HG03159 (cell line): ENCODE results near the gene HTT-AS.
A peak's percentile ranks its signal among the peaks of the same experiment; 100 is the strongest.
"Not testable (repeated sequence)": the region's sequence is repeated elsewhere in the genome, so short reads cannot be mapped to it uniquely, and the experiment has no call there.

Experiments used
- ATAC-seq: cut with Tn5 transposase; IDR thresholded peaks from one replicate; pipeline ENCODE4 v1.9.1; 2021; ENCODE audit warnings: mild to moderate bottlenecking, moderate library complexity; ENCODE audit not compliant: unreplicated experiment

The HTT-AS gene

DNA sequence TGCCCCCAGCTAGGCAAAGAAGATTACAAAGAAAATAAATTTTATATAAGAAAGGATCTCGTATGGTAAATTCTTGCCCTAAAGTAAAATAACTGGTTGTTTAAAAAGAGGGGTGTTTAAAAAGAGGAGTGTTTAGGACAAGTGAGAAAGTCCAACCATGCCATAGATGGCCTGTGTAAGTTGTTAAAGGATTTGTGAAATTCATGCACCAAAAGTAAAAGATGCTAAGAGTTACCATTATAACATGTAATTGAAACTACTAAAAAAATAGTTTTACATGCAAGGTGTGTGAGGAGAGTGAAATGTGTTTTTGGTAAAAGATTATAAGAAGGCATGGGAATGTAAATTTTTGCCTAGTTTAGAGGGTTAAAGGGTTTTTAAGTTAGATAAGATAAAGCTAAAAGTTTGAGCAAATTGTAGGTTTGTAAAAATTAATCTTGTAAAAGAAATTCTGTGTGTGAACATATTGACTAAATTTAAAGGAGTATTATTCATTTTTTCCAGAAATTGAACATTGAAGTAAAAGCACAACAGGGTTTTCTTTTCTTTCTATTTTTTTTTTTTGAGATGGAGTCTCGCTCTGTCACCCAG, 20.1 kb downstream of the HTT-AS start:
- ATAC-seq: no peak

DNA sequence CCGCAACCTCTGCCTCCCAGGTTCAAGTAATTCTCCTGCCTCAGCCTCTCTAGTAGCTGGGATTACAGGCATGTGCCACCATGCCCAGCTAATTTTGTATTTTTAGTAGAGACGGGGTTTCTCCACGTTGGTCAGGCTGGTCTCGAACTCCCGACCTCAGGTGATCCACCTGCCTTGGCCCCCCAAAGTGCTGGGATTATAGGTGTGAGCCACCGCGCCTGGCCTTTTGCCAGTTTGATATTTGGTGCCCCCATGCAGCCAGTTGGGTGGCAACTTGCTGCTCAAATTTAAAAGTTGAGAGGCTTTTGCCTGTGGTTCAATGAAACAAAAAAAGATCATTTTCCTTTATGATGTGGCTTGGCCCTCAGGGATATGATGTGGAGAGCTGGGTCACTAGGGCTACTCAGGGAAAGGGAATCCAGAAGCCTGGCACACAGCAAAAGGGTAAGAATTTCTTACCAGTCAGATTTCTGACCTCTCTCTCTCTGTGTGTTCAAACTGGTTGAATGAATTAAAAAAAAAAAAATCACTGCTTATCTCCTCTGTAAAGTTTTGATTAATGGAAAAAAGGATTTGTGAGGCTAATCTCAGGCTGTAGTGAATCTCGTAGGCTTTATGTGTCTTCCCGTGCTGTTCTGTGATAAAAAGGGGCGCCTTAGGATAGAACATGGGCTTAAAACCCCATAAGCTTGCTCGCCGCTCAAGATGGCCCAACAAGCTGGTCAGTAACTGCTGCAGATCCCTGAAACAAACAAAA, 23.0 kb downstream of the HTT-AS start:
- not testable (repeated sequence) for ATAC-seq

DNA sequence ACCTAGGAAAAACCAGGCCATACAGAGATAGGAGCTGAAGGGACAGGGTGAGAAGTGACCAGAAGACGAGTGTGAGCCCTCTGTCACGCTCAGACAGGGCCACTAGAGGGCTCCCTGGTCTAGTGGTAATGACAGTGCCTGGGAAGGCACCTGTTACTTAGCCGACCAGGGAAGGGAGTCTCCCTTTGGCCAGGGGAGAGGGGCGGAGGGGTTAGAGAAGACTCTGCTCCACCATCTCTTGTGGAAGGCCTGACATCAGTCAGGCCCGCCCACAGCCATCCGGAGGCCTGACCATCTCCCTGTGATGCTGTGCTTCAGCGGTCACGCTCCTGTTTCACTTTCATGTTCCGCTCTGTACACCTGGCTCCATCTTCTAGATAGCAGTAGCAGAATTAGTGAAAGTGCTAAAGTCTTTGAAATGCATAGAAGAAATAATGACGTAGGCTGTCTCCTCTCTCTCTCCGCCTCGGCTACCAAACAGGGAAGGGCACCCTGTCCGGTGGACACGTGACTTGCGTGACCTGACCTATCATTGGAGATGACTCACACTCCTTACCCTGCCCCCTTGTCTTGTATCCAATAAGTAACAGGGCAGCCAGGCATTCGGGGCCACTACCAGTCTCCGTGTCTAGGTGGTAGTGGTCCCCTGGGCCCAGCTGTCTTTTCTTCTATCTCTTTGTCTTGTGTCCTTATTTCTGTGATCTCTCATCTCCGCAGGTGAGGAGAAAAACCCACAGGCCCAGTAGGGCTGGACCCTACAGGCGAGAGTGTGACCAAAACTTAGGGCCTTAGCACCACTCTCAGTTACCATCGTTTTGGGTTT, 26.7 kb downstream of the HTT-AS start:
- peak; percentile 84 for ATAC-seq

DNA sequence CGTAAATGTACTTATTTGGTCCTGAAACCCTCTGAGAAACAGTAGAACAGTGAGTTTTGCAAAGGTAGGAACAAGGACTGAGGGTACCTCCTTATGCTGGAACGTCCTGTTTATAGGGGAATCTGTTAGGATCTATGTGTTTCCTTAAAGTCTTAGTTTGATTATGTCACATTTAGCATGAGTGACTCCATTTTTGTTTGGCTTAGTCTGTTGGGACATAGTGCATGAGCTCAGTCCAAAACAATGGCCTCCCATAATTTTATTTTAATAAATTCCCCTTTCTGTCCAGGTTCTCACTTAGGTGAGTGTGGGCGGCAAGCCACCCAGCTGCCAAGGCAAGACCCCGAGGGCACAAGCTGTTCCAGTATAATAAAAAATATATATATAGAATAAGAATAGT, 27.7 kb downstream of the HTT-AS start:
- ATAC-seq: no peak

DNA sequence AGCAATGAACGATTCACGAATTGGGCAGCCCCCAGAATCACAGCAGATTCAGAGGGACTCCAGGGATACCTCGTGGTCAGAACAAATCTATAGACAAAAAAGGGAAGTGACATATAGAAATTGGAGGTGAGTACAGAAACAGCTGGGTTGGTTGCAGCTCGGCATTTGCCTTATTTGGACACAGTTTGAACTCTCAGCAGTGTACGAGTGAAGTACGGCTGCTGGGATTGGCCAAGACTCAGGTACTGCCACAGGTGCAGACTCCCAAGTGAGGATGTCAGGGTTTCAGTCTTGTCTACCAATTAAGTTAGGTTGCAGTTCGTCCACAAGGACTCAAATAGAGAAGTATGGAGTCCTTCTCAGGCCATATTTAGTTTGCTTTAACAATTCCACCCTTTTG, 28.2 kb downstream of the HTT-AS start:
- ATAC-seq: no peak

DNA sequence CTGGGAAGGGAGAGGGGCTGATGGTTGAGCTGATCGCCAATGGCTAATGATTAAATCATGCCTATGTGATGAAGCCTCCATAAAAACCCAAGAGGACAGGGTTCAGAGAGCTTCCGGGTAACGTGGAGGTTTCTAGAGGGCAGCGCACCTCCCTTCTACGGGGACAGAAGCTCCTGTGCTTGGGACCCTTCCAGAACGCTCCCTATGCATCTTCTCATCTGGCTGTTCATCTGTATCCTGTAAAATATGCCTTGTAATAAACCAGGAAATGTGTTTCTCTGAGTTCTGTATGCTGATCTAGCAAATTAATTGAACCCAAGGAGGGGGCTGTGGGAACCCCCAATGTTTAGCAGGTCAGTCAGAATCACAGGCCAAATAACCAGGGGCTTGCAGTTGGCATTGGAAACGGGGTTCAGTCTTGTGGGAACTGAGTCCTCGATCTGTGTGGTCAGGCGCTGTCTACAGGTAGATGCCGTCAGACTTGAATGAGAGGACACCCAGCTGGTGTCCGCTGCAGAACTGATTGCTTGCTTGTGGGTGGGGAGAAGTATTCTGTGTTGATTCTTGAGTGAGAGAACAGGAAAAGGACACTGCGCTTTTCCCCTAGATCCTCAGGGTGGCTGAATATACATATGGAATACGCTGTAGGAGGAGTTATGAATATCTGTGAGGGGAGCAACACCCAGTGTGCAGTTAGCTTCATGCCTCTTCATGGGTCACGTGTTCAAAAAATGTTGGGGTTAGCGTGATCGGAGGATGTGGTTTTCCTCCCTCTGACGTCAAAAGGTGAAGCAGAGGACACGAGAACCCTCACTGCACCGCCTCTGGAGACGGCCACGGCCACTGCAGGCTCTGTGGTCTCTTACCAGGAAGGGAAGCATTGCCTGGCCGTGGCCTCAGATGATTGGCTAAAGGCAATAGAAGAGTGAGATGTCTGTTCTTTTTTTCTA, 29.2 kb downstream of the HTT-AS start:
- ATAC-seq: no peak

DNA sequence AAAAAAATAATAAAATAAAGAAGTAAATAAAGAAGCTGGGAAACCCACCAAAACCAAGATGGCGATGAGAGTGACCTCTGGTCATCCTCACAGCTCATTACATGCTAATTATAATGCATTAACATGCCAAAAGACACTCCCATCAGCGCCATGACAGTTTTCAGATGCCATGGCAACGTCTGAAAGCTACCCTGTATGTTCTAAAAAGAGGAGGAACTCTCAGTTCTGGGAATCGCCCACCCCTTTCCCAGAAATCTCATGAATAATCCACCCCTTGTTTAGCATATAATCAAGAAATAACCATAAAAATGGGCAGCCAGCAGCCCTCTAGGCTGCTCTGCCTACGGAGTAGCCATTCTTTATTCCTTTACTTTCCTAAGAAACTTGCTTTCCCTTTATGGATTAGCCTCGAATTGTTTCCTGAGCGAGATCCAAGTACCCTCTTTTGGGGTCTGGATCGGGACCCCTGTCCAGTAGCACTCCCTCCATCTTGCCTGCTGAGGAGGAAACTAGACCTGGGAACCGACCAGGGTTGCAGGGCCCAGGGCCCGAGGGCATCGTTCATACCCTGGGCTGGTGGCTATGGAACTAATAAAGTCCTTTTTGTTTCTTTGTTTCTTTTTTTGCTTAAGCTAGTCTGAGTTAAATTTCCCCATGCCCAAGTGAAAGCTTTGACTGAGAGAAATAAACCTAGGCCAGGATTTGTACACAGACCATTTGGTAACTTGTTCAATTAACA, 30.9 kb downstream of the HTT-AS start:
- no peak for ATAC-seq

DNA sequence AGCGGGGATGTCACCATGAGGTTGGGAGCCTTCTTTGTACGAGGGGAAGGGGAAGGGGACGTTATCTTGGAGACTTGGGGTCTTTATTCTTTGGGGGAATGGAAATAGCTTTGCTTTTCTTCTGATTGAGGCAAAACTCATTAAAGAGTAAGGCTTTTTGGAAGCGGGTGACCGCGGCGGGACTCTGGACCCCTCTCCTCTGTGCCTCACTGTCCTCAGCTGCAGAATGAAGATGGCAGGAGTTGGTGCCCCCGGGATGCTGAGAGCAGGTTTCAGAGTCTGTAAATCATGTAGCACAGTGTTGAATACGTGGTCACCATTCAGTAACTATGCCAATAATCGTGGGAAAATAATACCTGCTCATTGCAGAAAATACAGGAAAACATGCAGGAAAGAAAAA, 32.1 kb downstream of the HTT-AS start:
- no peak for ATAC-seq

DNA sequence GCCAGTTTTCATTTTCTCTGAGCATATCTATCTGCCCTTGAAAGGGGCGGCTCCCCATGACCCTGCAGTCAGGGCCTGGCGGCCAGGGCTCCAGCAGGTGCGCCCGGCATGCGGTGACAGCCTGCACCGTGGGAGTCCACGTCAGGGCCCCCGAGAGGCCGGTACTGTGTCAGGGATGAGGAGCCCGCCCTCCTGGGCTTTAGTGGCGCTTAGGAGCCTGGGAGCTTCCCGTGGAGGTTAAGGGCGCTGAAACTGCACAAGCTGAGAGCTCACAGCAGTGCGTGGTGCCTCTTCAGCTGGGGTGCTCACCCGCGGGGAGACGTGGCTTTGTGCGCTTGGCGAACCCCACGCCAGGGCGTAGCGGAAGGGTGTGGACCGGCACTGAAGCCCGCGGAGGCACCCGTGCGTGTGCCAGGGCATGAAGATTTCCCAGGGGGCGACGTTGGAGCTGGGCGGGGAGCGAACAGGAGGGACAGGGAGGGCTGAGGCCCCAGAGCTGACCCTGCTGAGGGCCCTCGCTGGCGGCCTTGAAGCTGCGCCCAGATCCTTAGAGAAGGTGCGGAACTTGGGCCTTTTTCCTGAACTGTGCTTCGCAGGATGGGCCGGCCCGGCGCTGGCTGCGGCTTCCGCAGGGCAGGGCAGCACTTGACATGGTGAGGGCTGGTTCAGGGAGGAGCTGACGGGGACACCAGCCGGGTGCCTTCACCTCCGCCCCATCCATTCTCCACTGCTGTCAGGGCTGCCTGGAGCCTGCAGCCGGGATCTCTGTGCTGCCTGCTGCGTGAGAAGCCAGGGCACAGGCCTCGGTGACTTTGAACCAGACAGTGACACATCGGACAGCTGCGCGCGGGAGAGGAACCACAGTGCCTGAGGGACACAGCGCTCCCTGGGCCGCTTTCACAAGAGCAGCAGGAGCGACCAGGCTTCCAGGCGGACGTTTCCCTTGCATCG, 32.9 kb downstream of the HTT-AS start:
- no peak for ATAC-seq

DNA sequence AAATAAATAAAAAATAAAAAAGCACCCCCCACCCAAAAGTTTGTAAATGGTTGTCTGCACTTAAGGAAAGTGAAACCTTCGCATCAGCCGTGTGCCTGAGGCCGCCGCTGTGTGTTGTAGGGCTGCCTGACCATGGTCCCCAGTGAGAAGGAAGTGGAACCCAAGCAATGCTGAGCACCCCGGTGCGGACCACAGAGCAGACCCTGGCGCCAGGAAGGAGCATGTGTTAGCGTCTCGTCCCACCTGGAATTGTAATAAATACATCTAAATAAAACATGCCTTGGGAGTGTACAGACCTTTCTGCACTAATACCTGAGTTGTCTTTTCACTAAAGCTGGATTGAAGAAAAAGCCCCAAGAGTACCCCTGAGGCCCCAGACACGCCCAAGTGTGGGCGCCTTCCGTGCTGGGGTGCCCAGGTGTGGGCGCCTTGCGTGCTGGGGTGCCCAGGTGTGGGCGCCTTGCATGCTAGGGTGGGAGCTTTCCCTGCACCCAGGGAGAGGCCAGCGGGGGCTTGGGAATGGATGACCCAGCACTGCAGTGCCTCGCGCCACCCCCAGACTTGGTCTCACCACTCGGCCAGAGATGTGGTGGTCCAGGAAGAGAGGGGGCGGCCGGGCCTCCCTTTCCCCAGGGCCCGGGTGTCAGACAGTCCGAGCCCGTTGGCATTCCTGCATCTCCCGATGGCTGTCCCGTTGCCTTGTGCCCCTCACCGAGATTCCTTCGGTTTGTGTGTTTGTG, 33.7 kb downstream of the HTT-AS start:
- ATAC-seq: peak; percentile 34

DNA sequence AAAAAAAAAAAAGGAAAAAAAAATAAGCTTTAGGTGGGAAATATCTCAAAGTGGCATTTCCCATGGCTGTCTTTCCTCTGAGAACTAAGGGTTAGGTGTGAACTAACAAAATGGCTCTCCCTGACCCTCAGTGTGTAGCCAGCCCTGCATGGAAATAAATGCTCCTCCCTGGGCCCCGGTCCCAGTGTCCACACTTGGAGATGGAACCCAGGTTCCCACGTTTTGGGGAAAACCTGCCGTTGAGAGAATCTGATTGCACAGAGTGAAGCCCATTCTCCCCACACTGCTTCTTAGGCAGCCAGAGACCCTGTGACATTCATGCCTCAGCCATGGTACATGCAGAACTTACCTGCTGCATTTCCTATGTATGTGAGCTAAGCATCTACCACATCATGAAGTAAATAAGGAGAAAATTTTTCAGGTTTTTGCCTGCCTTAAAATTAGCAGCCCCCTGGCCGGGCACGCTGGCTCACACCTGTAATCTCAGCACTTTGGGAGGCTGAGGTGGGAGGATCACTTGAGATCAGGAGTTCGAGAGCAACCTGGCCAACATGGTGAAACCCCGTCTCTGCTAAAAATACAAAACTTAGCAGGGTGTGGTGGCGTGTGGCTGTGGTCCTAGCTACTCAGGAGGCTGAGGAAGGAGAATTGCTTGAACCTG, 34.5 kb downstream of the HTT-AS start:
- ATAC-seq: no peak

DNA sequence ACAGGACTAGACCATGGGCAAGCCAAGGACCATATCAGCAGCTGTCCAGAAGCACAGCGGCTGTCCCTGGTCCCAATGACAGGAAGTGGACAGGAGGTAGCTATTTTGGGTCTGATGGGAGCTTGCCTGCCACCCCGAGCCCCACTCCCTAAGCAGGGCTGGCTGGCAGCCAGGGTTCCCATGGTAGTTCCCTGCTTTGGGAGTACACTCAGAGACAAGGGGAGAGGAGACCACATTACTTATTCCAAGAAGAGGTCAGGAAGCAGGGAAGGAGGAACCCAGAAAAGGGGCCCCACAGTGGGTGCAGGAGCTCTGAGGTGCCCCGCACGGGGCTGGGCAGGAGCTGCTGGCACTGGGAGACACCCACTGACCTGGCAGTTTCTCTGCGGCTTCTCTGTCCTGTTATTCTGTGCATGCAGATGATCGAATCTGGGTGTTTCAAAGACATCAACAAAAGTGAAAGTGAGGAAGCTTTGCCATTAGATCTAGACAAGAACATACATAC, 36.3 kb downstream of the HTT-AS start:
- no peak for ATAC-seq

DNA sequence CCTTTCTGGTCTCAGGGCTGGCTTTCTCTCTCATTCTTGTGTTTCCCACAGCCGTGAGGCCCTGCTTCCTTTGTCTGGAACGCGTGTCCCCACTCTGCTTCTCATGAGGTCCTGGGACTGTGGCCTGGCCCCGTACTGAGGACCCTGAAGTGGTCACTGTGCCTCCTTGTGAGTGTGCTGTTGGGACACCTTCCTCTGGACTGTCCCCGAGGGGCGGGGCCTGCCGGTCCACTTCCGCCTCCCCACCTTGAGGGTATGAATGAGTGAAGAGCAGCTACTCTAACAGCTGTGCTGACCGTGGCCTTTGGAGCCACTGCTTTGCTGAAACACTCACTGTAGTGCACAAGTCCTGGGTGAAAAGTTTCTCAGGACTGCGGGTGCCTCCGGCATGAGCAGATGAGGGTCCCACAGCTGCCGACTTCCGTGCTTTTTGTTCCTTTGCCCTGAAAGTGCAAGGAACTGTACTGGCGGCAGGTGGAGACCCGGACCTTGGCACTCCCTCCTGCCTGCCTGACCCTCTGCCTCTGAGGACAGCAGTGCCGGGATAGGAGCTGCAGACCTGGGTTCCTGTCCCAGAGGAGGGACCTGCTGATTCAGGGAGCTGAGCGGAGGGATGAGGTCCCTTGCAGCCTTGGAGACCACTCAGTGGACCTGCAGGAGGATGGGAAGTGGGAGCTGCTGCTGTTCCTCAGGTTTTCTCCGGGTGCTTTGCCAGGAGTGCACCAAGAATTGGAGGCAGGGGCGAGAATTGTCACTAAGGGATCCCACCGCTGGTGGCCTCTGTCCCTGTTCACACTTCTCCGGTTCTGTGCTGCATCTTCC, 38.0 kb downstream of the HTT-AS start:
- ATAC-seq: no peak

DNA sequence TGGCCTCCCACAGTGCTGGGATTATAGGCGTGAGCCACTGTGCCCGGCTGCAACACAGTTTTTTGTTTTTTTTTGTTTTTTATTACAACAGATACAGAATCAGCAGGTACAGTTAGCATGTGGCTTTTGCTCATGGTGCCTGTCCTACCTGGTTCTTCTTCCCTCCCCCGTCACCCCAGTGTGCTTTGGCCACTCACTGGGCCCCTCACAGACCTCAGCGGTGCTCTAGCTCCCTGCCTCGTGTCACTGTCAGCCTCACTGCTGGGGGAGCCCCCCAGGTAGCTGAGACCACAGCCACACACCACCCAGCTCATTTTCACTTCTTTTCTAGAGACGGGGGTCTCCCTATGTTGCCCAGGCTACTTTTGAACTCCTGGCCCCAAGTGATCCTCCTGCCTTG, 38.7 kb downstream of the HTT-AS start:
- ATAC-seq: no peak

DNA sequence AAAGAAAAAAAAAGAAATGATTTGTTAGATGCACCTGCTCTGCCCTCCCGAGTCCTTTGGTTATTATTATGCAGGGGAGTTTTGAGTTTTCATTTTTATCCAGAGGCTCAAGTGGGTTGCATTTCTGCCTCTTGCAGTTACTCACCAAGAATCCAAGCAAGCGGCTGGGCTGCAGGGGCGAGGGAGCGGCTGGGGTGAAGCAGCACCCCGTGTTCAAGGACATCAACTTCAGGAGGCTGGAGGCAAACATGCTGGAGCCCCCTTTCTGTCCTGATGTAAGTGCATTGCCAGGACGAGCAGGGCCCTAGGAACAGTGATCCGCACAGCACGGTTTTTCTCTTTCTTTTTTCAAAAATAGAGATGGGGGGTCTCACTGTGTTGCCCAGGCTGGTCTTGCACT, 39.1 kb downstream of the HTT-AS start:
- no peak for ATAC-seq

DNA sequence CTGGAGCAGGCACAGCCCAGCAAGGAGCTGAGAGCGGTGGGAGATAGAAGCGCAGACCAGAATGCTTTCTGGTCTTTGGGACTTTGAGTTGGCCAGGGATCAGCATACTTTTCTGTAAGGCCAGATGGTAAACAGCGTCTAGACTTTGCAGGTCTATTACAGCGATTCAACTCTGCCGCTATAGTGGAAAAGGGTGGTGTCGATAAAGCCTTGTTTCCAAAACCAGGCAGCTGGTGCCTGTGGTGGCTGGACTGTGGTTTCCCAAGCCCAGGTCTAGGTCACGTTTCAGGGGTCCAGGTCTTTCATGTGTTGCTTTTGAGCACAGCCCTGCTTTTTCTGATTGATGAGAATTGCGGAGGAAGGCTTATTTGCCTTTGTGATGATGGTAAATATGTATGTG, 40.1 kb downstream of the HTT-AS start:
- no peak for ATAC-seq
